OCI-LY7 (cell line): ENCODE results near the gene NUTF2.

Source experiments
- EZH2phosphoT487 ChIP-seq: fragments of 200-600 bp; sonication (generic); IDR thresholded peaks from 2 replicates; pipeline ENCODE4 v1.6.1; 2018; ENCODE audit warnings: low read depth, borderline replicate concordance, mild to moderate bottlenecking, mixed run types, antibody characterized with exemption, low read length, moderate library complexity, mixed read lengths
- TF ChIP-seq, protein P1 (sequence below): fragments of 200-600 bp; sonication (generic); conservative IDR thresholded peaks from 2 replicates; pipeline ENCODE4 v1.5.1; 2014; ENCODE audit warnings: mild to moderate bottlenecking, antibody characterized with exemption, low read length, moderate library complexity, mixed read lengths

GRCh38 chr16:67886387-67886786, 39.7 kb downstream of the NUTF2 start:
- TF ChIP-seq, protein P1, sequence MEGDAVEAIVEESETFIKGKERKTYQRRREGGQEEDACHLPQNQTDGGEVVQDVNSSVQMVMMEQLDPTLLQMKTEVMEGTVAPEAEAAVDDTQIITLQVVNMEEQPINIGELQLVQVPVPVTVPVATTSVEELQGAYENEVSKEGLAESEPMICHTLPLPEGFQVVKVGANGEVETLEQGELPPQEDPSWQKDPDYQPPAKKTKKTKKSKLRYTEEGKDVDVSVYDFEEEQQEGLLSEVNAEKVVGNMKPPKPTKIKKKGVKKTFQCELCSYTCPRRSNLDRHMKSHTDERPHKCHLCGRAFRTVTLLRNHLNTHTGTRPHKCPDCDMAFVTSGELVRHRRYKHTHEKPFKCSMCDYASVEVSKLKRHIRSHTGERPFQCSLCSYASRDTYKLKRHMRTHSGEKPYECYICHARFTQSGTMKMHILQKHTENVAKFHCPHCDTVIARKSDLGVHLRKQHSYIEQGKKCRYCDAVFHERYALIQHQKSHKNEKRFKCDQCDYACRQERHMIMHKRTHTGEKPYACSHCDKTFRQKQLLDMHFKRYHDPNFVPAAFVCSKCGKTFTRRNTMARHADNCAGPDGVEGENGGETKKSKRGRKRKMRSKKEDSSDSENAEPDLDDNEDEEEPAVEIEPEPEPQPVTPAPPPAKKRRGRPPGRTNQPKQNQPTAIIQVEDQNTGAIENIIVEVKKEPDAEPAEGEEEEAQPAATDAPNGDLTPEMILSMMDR, result no peak
- no peak for TF ChIP-seq EZH2phosphoT487
